ENCODE data around the gene MYL5.

- no peak for TF ChIP-seq CEBPB (IDR thresholded peaks at IDR 0.05; ENCODE audit: borderline replicate concordance, low read depth, low read length)
- TF ChIP-seq HDAC2 (CRISPR knock-in tag; IDR thresholded peaks at IDR 0.05), result no peak
- no peak for TF ChIP-seq ZBTB4 (CRISPR knock-in tag; IDR thresholded peaks at IDR 0.05; ENCODE audit: borderline replicate concordance)
- TF ChIP-seq MTF1 (CRISPR knock-in tag; IDR thresholded peaks at IDR 0.05), result no peak
- no peak for TF ChIP-seq SOX13 (IDR thresholded peaks at IDR 0.05)
- no peak for TF ChIP-seq SOX13 (CRISPR knock-in tag; conservative IDR thresholded peaks at IDR 0.05 in 1 of 2, IDR thresholded peaks at IDR 0.05 in 1 of 2)
- no peak for TF ChIP-seq POLR2A (IDR thresholded peaks at IDR 0.05; ENCODE audit: insufficient read depth in 1 of 2, low read depth in 2 of 2, low read length in 2 of 2)
- no peak for TF ChIP-seq NFATC3 (CRISPR knock-in tag; IDR thresholded peaks at IDR 0.05)
These were observed 25.6 kb upstream of the MYL5 start for GRCh38 chr4:648579-649292.
